IPS-18c (cell line): ENCODE measurements around the gene PITX2.
A peak's percentile ranks its signal among the peaks of the same experiment; 100 is the strongest.

ENCODE experiments used
- H3K4me3 ChIP-seq: 2 replicates; pipeline ENCODE4 v1.7.0; 2013; ENCODE audit warnings: low read depth, mild to moderate bottlenecking, low read length, moderate library complexity; ENCODE audit not compliant: insufficient read depth
- H3K9me3 ChIP-seq: one replicate; pipeline ENCODE4 v1.6.1; 2013; ENCODE audit warnings: mild to moderate bottlenecking, low read length, moderate library complexity; ENCODE audit not compliant: control insufficient read depth, insufficient read depth

Gene PITX2

GRCh38 chr4:110617646-110618580 lies 5.0 kb downstream of the PITX2 start:
- H3K9me3 ChIP-seq: peaks cover 7% of the 10 kb centered on the region
- H3K4me3 ChIP-seq: peak overlapping the region; percentile 22; the same call in 1 of the 2 replicates

- Histone ChIP-seq H3K9me3 (peaks cover 8% of the 10 kb centered on the region), H3K4me3 (no peak overlapping the region)
Observed at GRCh38 chr4:110617075-110617640, 5.7 kb downstream of the PITX2 start.

GRCh38 chr4:110616238-110617074 lies 6.4 kb downstream of the PITX2 start:
- peaks cover 9% of the 10 kb centered on the region for H3K9me3 ChIP-seq
- H3K4me3 ChIP-seq: peak overlapping the region; percentile 63

GRCh38 chr4:110615353-110616237 lies 7.3 kb downstream of the PITX2 start:
- Histone ChIP-seq H3K4me3 (peak overlapping the region; percentile 63), H3K9me3 (peaks cover 7% of the 10 kb centered on the region)

- Histone ChIP-seq H3K9me3 (peaks cover 7% of the 10 kb centered on the region), H3K4me3 (peak overlapping the region; percentile 63)
Observed at GRCh38 chr4:110614976-110615352, 7.9 kb downstream of the PITX2 start.

GRCh38 chr4:110614173-110614963 lies 8.5 kb downstream of the PITX2 start:
- Histone ChIP-seq H3K4me3 (peak overlapping the region; percentile 63), H3K9me3 (peaks cover 5% of the 10 kb centered on the region)

- Histone ChIP-seq H3K9me3 (peaks cover 2% of the 10 kb centered on the region), H3K4me3 (no peak overlapping the region)
Observed at GRCh38 chr4:110613745-110614144, 9.1 kb downstream of the PITX2 start.

GRCh38 chr4:110612631-110613269 lies 10.1 kb downstream of the PITX2 start:
- Histone ChIP-seq H3K9me3 (peaks cover 2% of the 10 kb centered on the region), H3K4me3 (no peak overlapping the region)

GRCh38 chr4:110611968-110612447 lies 10.9 kb downstream of the PITX2 start:
- Histone ChIP-seq H3K4me3 (no peak overlapping the region), H3K9me3 (peaks cover 2% of the 10 kb centered on the region)

- H3K9me3 ChIP-seq: peaks cover 2% of the 10 kb centered on the region
- H3K4me3 ChIP-seq: no peak overlapping the region; the same call in 1 of the 2 replicates
Observed at GRCh38 chr4:110610940-110611831, 11.7 kb downstream of the PITX2 start.

- peaks cover 2% of the 10 kb centered on the region for H3K9me3 ChIP-seq
- no peak overlapping the region for H3K4me3 ChIP-seq
Observed at GRCh38 chr4:110610620-110610939, 12.3 kb downstream of the PITX2 start.

- peaks cover 2% of the 10 kb centered on the region for H3K9me3 ChIP-seq
- no peak overlapping the region for H3K4me3 ChIP-seq
Observed at GRCh38 chr4:110609044-110609750, 13.7 kb downstream of the PITX2 start.

GRCh38 chr4:110605077-110605476 lies 17.8 kb downstream of the PITX2 start:
- no peaks in the 10 kb centered on the region for H3K9me3 ChIP-seq
- no peak overlapping the region for H3K4me3 ChIP-seq

GRCh38 chr4:110602061-110602460 lies 20.8 kb downstream of the PITX2 start:
- no peak overlapping the region for H3K4me3 ChIP-seq
- no peaks in the 10 kb centered on the region for H3K9me3 ChIP-seq
